ENCODE measurements around the gene RNF150.
"Not testable (repeated sequence)": the region's sequence is repeated elsewhere in the genome, so short reads cannot be mapped to it uniquely, and the experiment has no call there.

The RNF150 gene

DNA sequence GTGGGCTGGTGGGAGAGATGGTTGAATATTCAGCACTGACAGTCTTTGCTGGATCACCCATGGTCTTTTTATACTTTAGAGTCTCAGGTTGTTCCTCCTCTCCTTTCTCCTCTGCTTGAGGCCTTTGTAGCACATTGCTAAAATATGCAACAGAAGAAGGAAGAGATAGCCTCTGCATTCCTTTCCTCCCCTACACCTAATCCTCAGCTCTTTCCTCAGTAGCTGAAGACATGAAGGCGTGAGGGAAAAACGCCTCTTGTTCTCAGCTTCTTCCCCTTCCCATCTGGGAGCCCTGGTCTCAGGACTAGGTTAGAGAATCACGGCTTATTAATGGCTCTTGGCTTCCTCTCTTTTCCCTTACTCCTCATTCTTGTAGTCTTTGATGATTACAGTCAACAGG lies 76.8 kb downstream of the RNF150 start:
- TF ChIP-seq, protein P1, sequence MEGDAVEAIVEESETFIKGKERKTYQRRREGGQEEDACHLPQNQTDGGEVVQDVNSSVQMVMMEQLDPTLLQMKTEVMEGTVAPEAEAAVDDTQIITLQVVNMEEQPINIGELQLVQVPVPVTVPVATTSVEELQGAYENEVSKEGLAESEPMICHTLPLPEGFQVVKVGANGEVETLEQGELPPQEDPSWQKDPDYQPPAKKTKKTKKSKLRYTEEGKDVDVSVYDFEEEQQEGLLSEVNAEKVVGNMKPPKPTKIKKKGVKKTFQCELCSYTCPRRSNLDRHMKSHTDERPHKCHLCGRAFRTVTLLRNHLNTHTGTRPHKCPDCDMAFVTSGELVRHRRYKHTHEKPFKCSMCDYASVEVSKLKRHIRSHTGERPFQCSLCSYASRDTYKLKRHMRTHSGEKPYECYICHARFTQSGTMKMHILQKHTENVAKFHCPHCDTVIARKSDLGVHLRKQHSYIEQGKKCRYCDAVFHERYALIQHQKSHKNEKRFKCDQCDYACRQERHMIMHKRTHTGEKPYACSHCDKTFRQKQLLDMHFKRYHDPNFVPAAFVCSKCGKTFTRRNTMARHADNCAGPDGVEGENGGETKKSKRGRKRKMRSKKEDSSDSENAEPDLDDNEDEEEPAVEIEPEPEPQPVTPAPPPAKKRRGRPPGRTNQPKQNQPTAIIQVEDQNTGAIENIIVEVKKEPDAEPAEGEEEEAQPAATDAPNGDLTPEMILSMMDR (IDR thresholded peaks at IDR 0.05; ENCODE audit: control extremely low read depth, extremely low read depth, low read depth, missing control alignments): no peak
- DNase-seq (ENCODE audit: extremely low spot score): no peak
- CTCF ChIA-PET: no interaction called here
- POLR2A ChIA-PET: no interaction called here

DNA sequence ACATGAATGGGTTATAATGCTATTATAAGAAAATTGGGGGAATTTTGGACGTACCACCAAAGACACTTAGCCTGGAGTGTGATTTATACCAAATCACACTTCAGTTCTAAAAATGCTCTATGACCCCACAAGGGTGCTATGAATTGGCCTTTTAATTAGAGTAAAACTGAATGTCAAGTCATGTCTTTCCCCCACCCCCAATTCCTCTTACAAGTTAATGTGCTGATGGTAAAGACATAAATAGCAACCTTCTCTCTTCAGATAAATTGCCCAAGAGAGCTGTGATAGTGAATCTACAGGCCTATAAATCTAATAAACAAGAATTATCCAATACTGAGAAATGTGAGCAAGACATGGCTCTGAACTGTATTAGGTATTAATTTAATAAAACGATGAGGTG lies 78.8 kb downstream of the RNF150 start:
- TF ChIP-seq, protein P1 (IDR thresholded peaks at IDR 0.05; ENCODE audit: control extremely low read depth, extremely low read depth, low read depth, missing control alignments): no peak
- CTCF ChIA-PET: no interaction called here
- no peak for DNase-seq (ENCODE audit: extremely low spot score)
- POLR2A ChIA-PET: no interaction called here

DNA sequence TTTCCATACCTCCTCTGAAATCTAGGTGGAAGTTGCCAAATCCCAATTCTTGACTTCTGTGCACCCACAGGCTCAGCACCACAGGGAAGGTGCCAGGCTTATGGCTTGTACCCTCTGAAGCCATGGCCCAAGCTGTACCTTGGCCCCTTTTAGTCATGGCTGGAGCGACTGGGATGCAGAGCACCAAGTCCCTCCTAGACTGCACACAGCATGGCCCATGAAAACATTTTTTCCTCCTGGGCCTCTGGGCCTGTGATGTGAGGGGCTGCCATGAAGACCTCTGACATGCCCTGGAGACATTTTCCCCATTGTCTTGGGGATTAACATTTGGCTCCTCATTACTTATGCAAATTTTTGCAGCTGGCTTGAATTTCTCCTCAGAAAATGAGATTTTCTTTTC lies 82.3 kb downstream of the RNF150 start:
- CTCF ChIA-PET: interaction anchor here (1.3 kb wide), 1 partner anchor 15 kb away, joined by 3 read pairs; no protein-coding TSS in a partner anchor
- DNase-seq (ENCODE audit: extremely low spot score); POLR2A ChIA-PET: not testable (repeated sequence)

DNA sequence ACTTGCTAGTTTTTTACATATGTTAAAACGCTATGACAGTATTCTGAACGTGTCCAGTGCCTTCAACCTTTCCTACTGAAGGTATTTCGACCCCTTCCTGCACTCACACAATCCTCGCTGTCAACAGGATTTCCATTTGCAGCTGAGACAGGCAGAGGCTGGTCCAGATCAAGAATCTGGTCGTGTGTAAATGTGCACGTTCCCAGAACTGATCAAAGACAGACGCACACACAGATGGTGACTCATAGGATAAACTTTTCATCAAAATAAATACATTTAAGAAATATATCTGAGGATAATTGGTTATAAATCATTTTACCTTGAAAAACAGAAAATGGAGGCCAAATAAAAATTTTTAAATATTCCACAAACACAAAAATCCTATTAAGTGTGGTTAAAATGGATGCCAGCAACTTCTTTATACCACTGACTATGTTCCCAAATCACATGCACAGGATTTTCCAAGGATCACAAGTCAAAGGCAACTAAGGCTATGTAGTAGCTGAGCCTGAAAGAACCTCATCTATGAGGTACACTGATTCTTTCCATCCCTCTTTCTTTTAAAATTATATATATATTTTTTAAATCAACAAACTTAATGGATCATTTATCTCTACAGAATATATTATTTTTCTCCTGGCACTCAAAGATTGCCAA lies 85.9 kb downstream of the RNF150 start:
- ChIA-PET POLR2A (no interaction called here), CTCF (interaction anchor here (1.5 kb wide), 1 partner anchor 10 kb away, joined by 4 read pairs; no protein-coding TSS in a partner anchor)
- no peak for DNase-seq (ENCODE audit: extremely low spot score)
- TF ChIP-seq, protein P1 (IDR thresholded peaks at IDR 0.05; ENCODE audit: control extremely low read depth, extremely low read depth, low read depth, missing control alignments): no peak

DNA sequence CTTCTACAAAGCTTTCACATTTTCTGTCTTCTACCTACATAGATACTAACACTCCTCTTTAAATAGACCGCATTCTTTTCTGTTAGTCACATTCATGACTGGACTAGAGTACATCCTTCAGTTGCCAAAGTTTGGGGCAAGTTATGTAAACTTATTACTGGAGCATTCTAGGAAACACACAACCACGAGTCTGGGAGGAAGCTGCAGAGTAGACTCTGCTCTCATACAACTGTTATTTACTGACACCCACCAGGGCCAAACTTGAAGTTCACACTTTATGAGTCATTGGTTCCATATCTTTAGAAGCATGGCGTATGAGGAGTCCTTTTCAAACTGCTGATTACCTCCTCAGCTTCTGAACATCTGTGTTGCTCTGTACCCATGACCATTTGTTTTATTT lies 87.0 kb downstream of the RNF150 start:
- POLR2A ChIA-PET: no interaction called here
- TF ChIP-seq, protein P1 (IDR thresholded peaks at IDR 0.05; ENCODE audit: control extremely low read depth, extremely low read depth, low read depth, missing control alignments): no peak
- no peak for DNase-seq (ENCODE audit: extremely low spot score)
- CTCF ChIA-PET: interaction anchor here (0.9 kb wide), 1 partner anchor 1236 kb away, joined by 3 read pairs; no protein-coding TSS in a partner anchor

DNA sequence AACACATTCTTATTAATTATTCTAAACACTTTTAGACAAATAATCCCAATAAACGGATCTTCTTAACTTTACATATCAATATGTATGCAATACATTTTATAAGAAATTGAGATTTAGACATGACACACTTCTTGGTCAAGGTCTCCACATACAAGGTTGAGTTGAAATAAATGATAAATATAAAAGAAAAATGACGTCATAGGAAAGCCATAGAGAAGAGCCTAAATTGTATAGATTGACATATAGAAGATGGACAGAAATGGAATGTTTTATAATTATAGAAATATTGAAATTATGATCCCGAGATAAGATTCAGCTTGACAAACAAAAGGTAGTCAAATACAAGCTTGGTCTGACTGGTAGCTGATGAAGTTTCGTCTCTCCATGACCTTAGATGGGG lies 87.4 kb downstream of the RNF150 start:
- POLR2A ChIA-PET: no interaction called here
- no peak for DNase-seq (ENCODE audit: extremely low spot score)
- CTCF ChIA-PET: interaction anchor here (0.9 kb wide), 1 partner anchor 1237 kb away, joined by 3 read pairs; no protein-coding TSS in a partner anchor
- TF ChIP-seq, protein P1 (IDR thresholded peaks at IDR 0.05; ENCODE audit: control extremely low read depth, extremely low read depth, low read depth, missing control alignments): no peak

DNA sequence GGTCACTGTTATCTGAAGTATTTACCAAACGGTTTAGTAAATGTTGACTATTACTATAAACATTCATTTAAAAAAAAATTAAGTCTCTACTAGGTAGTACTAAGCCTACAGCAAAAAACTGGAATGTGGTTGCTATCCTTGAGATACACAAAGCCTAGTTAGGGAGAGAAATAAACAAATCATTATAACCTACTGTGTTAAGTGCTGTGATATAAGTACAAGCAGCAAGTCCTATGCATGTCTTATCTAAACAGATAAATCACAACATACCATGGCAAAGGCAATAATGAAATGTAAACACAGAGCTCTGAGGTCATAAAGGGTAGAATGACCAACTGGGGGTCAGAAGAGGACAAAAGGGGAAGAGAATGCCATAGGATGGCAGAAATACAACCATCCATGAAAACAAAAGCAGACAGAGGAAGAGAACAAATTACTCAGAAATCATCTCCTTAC lies 92.2 kb downstream of the RNF150 start:
- POLR2A ChIA-PET: no interaction called here
- CTCF ChIA-PET: no interaction called here

More for the DNA sequence above, 92.2 kb downstream of the RNF150 start:
- TF ChIP-seq, protein P1 (IDR thresholded peaks at IDR 0.05; ENCODE audit: control extremely low read depth, extremely low read depth, low read depth, missing control alignments): no peak
- DNase-seq (ENCODE audit: extremely low spot score): no peak

All from GM10248 (cell line).